Right ventricle myocardium superior (tissue), 1 donor: Measurements from ENCODE around the gene TMEM181. TPM values are rescaled to one million over a fixed set of nuclear protein-coding genes. Genes with fewer than 3 reads are reported as not detected.
"Not testable (repeated sequence)": the region's sequence is repeated elsewhere in the genome, so short reads cannot be mapped to it uniquely, and the experiment has no call there.

Source experiments
- ATAC-seq: fragments of 200-7000 bp; cut with Tn5 transposase; one replicate; pipeline ENCODE4 v1.9.1; 2020; ENCODE audit warnings: mild to moderate bottlenecking; ENCODE audit not compliant: poor library complexity
- DNase-seq: peaks from one replicate; pipeline ENCODE4 v3.0.0-alpha.2; 2020
- intact Hi-C: fragments of 100-400 bp; cut with DNase I; formaldehyde crosslinking; loops from one replicate; pipeline ENCODE4 v1.11.2; 2022
- long read RNA-seq: library from polyadenylated mRNA; unstranded; transcript quantifications from one replicate; pipeline ENCODE4 v2.0.0, GENCODE V29; 2021
- total RNA-seq: library from RNA; stranded (reverse); fragmentation: NEBNext Ultra II Directional; extraction: Animal tissue kit (Norgen Biotek cat#: 25700); gene quantifications from one replicate; pipeline ENCODE4 v1.2.1, GENCODE V29; 2021
- donor health status: DM: no; HTN: yes; CAD: no; lungs with severe emphysema.

The TMEM181 gene, protein sequence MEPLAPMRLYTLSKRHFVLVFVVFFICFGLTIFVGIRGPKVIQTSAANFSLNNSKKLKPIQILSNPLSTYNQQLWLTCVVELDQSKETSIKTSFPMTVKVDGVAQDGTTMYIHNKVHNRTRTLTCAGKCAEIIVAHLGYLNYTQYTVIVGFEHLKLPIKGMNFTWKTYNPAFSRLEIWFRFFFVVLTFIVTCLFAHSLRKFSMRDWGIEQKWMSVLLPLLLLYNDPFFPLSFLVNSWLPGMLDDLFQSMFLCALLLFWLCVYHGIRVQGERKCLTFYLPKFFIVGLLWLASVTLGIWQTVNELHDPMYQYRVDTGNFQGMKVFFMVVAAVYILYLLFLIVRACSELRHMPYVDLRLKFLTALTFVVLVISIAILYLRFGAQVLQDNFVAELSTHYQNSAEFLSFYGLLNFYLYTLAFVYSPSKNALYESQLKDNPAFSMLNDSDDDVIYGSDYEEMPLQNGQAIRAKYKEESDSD
- total RNA-seq, result 8.8 TPM
- long read RNA-seq, full-length matches to known transcripts, result 1 of 16 reads
- long read RNA-seq, partial matches to known transcripts, result 5 of 16 reads
- long read RNA-seq, other reads (novel, unspliced or antisense), result 10 of 16 reads

- peak; percentile 98 for ATAC-seq
- DNase-seq, result peak; percentile 93
- intact Hi-C loops, result no loop called here
These were observed at the start of gene TMEM181 for GRCh38 chr6:158559895-158560835. TMEM181 (plus strand) TSS chr6:158560091; CDS start chr6:158560225, 134 bp downstream.

GRCh38 chr6:158512809-158513208, 47.1 kb upstream of the TMEM181 start:
- intact Hi-C loops, result no loop called here
- ATAC-seq (no peak), DNase-seq (no peak)

DNA sequence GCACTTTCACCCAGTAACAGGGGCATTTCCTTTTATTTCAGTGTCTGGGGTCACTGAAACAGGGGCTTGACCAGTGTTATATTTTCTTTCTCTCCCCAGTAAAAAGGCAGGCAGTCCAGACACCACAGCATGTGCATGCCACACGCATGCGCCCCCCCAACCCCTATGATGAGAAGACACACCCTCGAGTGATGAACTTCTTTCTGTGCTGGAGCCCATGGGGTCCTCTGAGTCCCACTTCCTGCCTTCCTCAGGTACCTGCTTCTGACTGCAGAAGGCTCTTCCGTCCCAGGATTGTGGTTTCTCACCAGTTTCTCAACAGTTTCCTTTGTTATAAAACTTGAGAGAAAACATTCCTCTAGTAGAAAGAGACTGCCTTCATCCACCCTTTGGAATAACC, 45.7 kb upstream of the TMEM181 start:
- ATAC-seq (no peak), DNase-seq (no peak)
- intact Hi-C loops, result no loop called here

GRCh38 chr6:158514991-158515390, 44.9 kb upstream of the TMEM181 start:
- DNase-seq (no peak), ATAC-seq (no peak)
- intact Hi-C loops, result loop anchor here (5.0 kb wide), 1 partner anchor 293 kb away; no protein-coding TSS in a partner anchor

GRCh38 chr6:158516098-158516497, 43.8 kb upstream of the TMEM181 start:
- ATAC-seq (no peak), DNase-seq (no peak)
- intact Hi-C loops, result loop anchor here (5.0 kb wide), 1 partner anchor 294 kb away; no protein-coding TSS in a partner anchor

GRCh38 chr6:158517038-158517437, 42.9 kb upstream of the TMEM181 start:
- ATAC-seq (no peak), DNase-seq (no peak)
- intact Hi-C loops, result loop anchor here (5.0 kb wide), 1 partner anchor 295 kb away; no protein-coding TSS in a partner anchor

GRCh38 chr6:158517581-158517980, 42.3 kb upstream of the TMEM181 start:
- no peak for ATAC-seq
- intact Hi-C loops, result loop anchor here (5.0 kb wide), 1 partner anchor 295 kb away; no protein-coding TSS in a partner anchor

DNA sequence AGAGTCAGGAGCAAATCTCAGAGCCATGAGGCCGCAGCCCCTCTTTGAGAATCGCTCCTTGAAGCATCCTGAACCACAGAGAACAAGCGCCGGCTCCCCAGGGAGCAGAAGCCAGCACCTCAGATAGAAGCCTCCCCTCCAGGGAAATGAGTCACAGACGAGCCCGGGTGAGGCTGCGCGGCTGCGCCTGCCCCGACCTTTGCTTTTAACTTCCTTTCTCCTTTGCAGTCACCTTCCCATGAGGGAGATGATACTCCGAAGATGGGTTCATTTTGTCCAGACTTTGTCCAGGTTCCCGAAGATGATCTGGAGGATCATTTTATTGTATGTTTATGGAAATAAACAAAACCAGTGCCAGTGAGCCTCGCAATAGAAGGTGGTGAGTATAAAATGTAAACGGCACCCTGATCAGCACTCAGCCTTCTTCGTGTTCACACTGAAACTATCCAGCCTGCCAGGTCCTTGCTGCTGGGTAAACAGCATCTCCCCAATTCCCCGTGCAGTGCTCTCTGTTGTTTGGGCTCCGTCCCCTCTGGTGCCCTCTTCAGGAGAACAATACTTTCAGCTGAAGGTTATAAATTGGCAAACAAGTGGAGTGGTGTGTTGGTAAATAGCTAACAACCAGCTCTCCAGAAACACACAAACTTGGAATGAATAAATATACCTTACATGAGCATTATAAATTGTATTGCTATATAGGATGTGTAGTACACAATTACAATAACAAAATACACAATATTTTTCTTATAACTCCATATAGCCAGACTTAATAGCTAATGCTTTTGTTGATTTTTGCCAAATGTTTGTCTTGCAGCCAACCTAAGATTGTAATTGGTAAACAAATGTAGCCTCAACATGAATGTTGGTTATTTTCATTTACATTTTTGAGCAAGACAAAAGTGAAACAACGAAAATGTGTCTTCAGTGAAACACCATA, 41.4 kb upstream of the TMEM181 start:
- intact Hi-C loops, result loop anchor here (5.0 kb wide), 1 partner anchor 296 kb away; no protein-coding TSS in a partner anchor
- DNase-seq (peak; percentile 55), ATAC-seq (peak; percentile 69)

More at GRCh38 chr6:158517581-158517980, 42.3 kb upstream of the TMEM181 start:
- no peak for DNase-seq

- DNase-seq (no peak), ATAC-seq (no peak)
- intact Hi-C loops, result loop anchor here (5.0 kb wide), 1 partner anchor 297 kb away; no protein-coding TSS in a partner anchor
These were observed 40.6 kb upstream of the TMEM181 start for GRCh38 chr6:158519300-158519699.

GRCh38 chr6:158519761-158520160, 40.1 kb upstream of the TMEM181 start:
- ATAC-seq, result no peak
- no peak for DNase-seq
- intact Hi-C loops, result loop anchor here (5.0 kb wide), 1 partner anchor 297 kb away; no protein-coding TSS in a partner anchor

DNA sequence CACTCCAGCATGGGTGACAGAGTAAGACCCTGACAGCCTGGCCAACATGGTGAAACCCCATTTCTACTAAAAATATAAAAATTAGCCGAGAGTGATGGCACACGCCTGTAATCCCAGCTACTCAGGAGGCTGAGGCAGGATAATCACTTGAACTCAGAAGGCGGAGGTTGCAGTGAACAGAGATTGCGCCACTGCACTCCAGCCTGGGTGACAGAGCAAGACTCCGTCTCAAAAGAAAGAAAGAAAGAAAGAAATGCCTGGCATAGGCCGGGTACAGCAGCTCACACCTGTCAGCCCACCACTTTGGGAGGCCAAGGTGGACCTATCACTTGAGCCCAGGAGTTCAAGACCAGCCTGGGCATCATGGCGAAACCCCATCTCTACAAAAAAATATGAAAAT, 38.9 kb upstream of the TMEM181 start:
- DNase-seq, intact Hi-C loops, ATAC-seq: not testable (repeated sequence)

DNA sequence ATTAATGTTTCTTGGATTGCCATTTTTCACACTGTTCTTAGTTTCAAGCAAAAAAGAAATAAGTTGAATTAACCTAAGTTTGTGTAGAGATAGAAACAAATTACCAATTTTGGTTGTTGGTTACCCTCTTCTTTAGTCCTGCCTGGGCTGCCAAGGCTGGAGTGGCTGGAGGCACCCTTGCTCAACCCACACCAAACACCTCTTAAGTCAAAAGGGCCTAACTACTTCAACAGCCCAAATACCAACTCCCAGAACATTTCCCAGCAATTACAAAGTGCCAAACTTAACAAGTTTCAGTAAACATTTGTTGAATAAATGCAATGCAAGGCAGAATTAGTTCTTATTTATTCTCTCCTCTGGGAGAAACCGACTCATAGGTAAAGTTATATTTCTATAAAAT, 38.1 kb upstream of the TMEM181 start:
- DNase-seq (no peak), ATAC-seq (no peak)
- intact Hi-C loops, result no loop called here

- intact Hi-C loops, result no loop called here
- DNase-seq, result no peak
- no peak for ATAC-seq
These were observed 37.3 kb upstream of the TMEM181 start for GRCh38 chr6:158522616-158523015.

- DNase-seq (no peak), ATAC-seq (no peak)
- intact Hi-C loops, result no loop called here
These were observed 35.6 kb upstream of the TMEM181 start for GRCh38 chr6:158524311-158524710.

GRCh38 chr6:158527858-158528257, 32.0 kb upstream of the TMEM181 start:
- ATAC-seq, intact Hi-C loops, DNase-seq: not testable (repeated sequence)

GRCh38 chr6:158528826-158529225, 31.1 kb upstream of the TMEM181 start:
- DNase-seq (no peak), ATAC-seq (no peak)
- intact Hi-C loops, result no loop called here

GRCh38 chr6:158529629-158530028, 30.3 kb upstream of the TMEM181 start:
- DNase-seq (no peak), ATAC-seq (no peak)
- intact Hi-C loops, result no loop called here

DNA sequence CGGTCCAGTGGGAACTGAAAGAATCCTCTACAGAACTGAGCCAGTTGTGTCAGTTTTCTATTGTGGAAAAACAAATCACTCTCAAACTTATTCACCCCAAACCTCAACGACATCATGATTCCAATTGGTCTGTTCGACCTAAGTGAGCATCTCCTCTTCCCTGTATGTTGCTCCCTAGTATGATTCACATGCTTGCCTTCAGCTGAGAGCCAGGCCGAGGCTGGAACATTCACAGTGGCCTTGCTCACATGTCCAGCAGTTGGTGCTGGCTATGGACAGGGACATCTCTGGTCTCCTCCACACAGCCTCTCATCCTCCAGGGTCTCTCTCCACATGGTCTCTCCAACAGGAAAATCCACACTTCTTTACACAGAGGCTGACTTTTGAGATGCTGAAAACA, 28.3 kb upstream of the TMEM181 start:
- no peak for ATAC-seq
- intact Hi-C loops, result no loop called here

More for the DNA sequence above, 28.3 kb upstream of the TMEM181 start:
- DNase-seq, result no peak
